Activated naive CD4-positive, alpha-beta T cell treated with Interleukin-2 at 50 U/mL for 16 hours (primary cell): Measurements from ENCODE around the gene PLEKHM2.

Source experiments
- DNase-seq: peaks from one replicate; pipeline ENCODE4 v3.0.0-alpha.2; 2020

The PLEKHM2 gene

GRCh38 chr1:15704526-15705183, 20.5 kb downstream of the PLEKHM2 start:
- no peak for DNase-seq

DNA sequence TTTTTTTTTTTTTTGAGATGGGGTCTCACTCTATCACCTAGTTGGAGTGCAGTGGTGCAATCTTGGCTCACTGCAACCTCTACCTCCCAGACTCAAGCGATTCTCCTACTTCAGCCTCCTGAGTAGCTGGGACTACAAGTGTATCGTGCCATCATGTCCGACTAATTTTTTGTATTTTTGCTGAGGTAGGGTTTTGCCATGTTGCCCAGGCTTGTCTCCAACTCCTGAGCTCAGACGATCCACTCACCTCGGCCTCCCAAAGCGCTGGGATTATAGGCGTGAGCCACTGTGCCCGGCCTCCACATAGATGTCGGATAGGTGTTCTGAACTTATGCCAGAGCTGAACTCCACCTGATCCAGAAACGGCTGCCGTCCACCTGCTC, 21.1 kb downstream of the PLEKHM2 start:
- DNase-seq: no peak

- DNase-seq: no peak
Measured at GRCh38 chr1:15706751-15707150, 22.6 kb downstream of the PLEKHM2 start.

- DNase-seq: no peak
Measured at GRCh38 chr1:15707239-15707925, 23.3 kb downstream of the PLEKHM2 start.

DNA sequence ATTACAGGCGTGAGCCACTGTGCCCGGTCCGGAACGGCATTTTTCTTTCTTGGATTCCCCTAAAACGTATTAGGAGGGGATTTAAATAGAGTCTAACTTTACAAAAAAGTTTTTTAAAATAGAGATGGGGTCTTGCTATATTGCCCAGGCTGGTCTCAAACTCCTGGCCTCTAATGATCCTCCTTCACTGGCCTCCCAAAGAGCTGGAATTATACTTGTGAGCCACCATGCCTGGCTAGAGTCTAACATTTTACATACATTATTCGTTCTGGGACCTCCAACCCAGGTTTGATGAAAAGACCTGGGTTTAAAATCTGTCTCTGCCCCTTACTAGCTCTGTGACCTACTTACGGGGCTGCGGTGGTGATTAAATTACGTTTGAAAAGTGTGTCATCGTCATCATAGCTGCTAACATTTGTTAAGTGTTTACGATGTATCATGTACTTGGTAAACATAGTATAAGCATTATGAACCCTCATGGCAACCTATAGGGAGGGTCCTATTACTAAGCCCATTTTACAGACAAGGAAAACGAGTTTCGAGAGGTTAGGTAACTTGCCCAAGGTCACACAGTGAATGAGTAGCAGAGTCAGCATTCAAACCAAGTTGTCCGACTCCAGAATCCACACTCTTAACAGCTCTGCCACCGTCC, 24.5 kb downstream of the PLEKHM2 start:
- no peak for DNase-seq

DNA sequence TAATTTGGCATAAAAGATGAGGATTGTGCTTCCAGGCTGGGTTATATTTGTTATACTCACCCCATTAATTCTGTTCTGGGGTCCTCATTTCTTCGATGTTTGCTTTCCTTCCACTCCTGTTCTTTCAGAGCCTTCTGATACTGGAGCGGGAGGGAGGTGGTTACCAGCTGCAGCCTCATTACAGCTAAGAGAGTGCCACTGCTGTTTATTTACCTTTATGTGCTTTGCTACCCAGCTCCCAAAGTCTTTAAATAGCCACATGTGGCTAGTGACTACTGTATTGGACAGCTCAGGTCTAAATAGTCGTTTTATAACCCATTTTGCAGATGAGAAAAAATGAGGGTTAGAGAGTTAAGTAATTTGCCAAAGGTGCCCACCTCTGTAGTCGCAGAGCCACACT, 25.1 kb downstream of the PLEKHM2 start:
- no peak for DNase-seq

GRCh38 chr1:15712168-15712567, 28.0 kb downstream of the PLEKHM2 start:
- no peak for DNase-seq

DNA sequence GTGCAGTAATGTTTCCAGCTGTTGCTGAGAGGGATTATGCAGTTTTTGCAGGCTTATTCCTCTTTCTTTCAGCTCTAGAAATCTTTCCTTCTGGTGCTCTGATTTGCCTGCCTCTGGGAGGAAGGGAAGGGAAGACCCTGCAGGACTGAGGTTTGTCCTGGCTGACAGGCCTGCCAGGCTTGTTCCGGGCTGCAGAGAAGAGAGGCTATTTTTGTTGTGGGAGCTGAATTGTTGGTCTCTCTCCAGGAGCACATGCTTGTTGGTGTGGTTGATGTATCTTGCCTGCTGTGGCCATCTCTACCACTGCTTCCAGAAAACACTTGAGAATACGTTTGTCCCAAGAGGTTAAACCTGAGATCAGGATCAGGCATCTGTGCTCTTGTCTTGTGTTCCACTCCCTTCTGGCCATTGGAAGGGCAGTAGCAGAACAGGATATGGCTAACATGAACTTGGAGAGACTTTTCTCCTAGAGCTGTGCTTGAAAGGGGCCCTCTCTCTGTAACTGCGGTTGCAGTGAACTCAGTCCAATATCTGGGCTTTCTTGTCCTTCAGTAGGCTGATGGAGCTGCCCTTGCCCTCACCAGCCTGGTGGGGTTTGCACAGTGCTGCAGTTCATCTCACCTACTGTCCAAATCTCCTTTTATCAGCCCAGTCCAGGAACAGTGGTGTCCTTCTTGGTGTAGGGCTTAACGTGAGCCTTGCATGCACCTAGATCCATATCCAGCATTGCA, 30.5 kb downstream of the PLEKHM2 start:
- DNase-seq: no peak

GRCh38 chr1:15717418-15718125, 33.5 kb downstream of the PLEKHM2 start:
- DNase-seq: no peak

- no peak for DNase-seq
Measured at GRCh38 chr1:15718199-15718601, 34.1 kb downstream of the PLEKHM2 start.

- DNase-seq: no peak
Measured at GRCh38 chr1:15719381-15720120, 35.4 kb downstream of the PLEKHM2 start.

DNA sequence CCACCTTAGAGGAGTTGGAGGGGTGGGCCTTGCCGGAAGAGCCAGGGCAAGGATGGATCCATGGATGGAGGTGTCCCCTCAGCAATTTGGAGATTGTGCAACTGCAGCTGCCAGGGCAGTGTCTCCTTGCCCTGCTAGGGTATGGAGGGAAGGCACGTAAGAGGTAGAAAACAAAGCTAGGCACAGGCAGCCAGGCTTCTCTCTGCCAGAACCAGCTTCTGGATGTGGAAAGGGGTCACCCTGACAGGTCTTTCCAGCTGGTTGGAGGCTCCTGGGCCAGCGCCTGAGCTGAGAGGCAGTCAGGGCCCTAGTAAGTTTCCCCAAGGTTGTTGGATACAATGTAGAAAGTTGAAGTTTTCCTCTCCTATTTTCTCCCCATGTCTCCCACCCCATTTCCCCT, 36.7 kb downstream of the PLEKHM2 start:
- no peak for DNase-seq

DNA sequence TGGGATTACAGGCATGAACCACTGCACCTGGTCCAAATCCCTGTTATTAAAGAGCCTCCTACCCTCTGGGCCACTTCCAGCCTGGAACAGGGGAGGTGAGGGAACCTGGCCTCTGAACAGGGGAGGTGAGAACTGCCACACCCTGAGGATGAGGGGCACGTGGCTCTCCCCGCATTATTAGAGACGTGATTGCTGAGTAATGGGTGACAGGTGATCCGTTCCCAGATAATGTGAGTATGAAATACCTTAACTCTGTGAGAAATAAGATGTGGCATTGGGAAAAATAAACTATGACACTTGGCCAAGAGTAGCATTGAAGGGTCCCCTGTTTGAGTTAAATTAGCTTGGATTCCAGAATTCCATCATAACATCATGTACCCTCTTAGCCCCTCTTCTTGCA, 38.3 kb downstream of the PLEKHM2 start:
- no peak for DNase-seq

DNA sequence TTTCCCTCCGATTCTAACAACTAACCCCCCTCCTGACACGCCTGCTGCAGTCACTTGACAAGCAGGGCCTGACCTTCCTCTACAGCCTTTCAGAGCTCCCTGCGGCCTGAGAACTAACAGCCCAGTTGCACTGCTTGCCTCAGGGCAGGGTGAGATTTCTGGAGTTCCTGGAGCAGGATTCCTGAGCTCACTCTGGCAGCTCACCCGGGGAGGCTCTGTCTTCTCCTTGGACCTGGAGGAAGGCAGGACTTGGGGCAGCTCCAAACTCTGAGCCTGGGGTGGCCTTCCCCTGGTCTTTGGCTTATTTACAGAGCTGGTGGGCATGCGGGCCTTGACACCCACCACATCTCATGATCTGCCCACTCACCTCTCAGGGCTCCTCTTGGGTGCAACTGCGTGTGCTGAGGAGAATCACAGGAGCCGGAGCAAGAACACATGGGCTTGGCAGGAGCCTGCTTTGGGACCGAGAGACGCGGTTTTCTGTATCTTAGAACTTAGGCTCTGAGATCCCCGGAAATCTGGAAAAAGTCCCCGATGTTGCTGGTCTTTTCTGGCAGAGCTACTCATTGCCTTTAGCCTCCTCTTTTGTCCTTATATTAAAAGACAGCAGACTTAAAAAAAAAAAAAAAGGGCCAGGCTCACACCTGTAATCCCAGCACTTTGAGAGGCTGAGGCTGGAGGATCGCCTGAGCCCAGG, 38.9 kb downstream of the PLEKHM2 start:
- DNase-seq: no peak

- DNase-seq: no peak
Measured at GRCh38 chr1:15723631-15724246, 39.6 kb downstream of the PLEKHM2 start.

GRCh38 chr1:15724949-15725880, 41.1 kb downstream of the PLEKHM2 start:
- DNase-seq: no peak

GRCh38 chr1:15726508-15726907, 42.4 kb downstream of the PLEKHM2 start:
- no peak for DNase-seq

DNA sequence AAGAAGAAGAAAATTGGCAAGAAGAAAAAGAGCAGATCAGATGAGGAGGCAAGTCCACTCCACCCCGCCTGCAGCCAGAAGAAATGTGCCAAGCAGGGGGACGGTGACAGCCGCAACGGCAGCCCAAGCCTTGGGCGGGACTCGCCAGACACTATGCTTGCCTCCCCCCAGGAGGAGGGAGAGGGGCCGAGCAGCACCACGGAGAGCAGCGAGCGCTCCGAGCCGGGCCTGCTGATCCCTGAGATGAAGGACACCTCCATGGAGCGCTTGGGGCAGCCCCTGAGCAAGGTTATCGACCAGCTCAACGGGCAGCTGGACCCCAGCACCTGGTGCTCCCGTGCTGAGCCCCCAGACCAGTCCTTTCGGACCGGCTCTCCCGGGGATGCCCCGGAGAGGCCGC, 42.9 kb downstream of the PLEKHM2 start:
- DNase-seq: no peak

- DNase-seq: no peak
Measured at GRCh38 chr1:15727424-15727823, 43.3 kb downstream of the PLEKHM2 start.
